ENCODE data around the gene RNASE9.

Gene RNASE9

GRCh38 chr14:20560961-20561360, at the start of gene RNASE9:
Gene RNASE9 (minus strand): TSS chr14:20561047.
- TF ChIP-seq CTCF (IDR thresholded peaks at IDR 0.05), result no peak
- Histone ChIP-seq H3K27ac (no peak within 1 kb of the TSS), H3K4me3 (no peak within 1 kb of the TSS)
- no peak for DNase-seq (ENCODE audit: low spot score)

GRCh38 chr14:20610002-20610765, 49.3 kb upstream of the RNASE9 start:
- Histone ChIP-seq H3K4me3 (peak overlapping the region; percentile 89), H3K27ac (peak overlapping the region; percentile 51 to 86)
- no peak for TF ChIP-seq CTCF (IDR thresholded peaks at IDR 0.05)
- DNase-seq (ENCODE audit: low spot score), result no peak

- no peak for DNase-seq (ENCODE audit: low spot score)
- H3K27ac ChIP-seq, result peak overlapping the region; percentile 51 to 86
- peak overlapping the region; percentile 89 for H3K4me3 ChIP-seq
- TF ChIP-seq CTCF (IDR thresholded peaks at IDR 0.05), result peak; percentile 80
These were observed 48.6 kb upstream of the RNASE9 start for GRCh38 chr14:20609215-20610001.

DNA sequence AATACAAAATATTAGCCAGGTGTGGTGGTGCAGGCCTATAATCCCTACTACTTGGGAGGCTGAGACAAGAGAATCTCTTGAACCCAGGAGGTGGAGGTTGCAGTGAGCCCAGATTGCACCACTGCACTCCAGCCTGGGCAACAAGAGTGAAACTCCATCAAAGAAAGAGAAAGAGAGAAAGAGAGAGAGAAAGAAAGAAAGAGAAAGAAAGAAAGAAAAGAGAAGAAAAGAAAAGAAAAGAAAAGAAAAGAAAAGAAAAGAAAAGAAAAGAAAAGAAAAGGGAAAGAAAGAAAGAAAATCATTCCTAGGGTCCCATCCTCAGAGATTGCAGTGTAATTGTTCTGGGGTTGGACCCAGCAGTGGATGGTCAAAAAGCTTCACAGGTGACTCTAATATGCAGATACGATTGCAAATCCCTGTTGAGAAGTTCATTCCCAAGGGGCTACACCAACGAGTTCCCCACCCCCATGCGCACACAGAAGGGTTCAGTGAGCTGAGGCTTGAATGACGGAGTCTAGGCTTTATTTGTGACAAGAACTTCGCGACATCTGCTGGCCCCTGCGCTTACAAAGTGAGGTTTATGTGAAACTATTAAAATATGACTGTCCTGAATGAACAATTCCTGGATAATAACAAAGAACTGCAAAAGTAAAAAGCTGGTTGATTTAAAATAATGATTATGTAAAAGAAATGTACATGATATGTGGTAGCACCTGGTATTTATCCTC, 47.7 kb upstream of the RNASE9 start:
- no peak for DNase-seq (ENCODE audit: low spot score)
- Histone ChIP-seq H3K4me3 (no peak overlapping the region), H3K27ac (no peak overlapping the region)
- no peak for TF ChIP-seq CTCF (IDR thresholded peaks at IDR 0.05)

DNA sequence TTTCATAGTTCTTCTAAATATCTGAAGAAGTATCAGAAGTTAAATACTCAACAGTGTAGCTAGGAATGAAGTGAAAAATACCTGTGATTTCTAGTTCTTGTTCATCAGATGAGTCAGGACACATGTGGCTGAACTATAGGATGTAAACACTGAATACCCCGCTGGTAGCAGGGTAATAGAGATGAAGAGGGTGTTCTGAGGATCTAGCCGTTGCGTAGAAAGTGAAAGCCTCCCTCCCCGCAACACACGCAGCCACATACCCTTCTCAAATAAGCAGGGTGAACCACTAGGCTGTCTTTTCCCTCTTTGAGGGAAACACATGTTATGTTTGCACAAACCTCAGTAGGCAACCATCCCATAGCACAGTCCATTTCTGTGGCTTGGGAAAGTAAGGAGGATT, 46.8 kb upstream of the RNASE9 start:
- H3K4me3 ChIP-seq, result no peak overlapping the region
- no peak for TF ChIP-seq CTCF (IDR thresholded peaks at IDR 0.05)
- DNase-seq (ENCODE audit: low spot score), result no peak
- no peak overlapping the region for H3K27ac ChIP-seq

- no peak for DNase-seq (ENCODE audit: low spot score)
- Histone ChIP-seq H3K4me3 (no peak overlapping the region), H3K27ac (no peak overlapping the region)
- TF ChIP-seq CTCF (IDR thresholded peaks at IDR 0.05), result no peak
These were observed 46.0 kb upstream of the RNASE9 start for GRCh38 chr14:20606902-20607242.

Measured in coronary artery (tissue), 2 donors.